Astrocyte (in vitro differentiated cells and primary cell): ENCODE measurements around the gene JMJD1C.

Source experiments
- CTCF ChIP-seq: IDR thresholded peaks from 2 replicates; pipeline ENCODE4 v1.5.1; 2011; ENCODE audit warnings: low read depth, mild to moderate bottlenecking, inconsistent platforms, low read length, moderate library complexity; ENCODE audit not compliant: insufficient read depth
- EZH2 ChIP-seq: IDR thresholded peaks from 2 replicates; pipeline ENCODE4 v1.6.1; 2012; ENCODE audit warnings: mild to moderate bottlenecking, low read length, inconsistent platforms; ENCODE audit not compliant: insufficient read depth

DNA sequence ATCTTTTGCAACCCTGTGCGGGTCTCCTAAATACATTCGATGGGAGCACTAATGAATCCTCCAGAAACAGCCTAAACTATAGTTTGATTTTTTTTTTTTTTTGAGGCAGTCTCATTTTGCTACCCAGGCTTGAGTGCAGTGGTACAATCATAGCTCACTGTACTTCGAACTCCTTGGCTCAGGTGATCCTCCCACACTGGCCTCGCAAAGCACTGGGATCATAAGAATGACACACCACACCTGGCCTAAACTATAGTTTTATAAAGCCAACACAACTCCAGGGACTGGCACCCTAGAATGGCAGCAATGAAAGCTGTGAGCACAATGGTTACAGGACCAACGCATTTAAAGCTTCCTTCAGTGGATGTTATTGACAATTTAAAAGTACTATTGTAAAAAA lies 14.5 kb upstream of the JMJD1C start:
- TF ChIP-seq CTCF = no peak
- no peak for TF ChIP-seq EZH2
